Stimulated activated CD4-positive, alpha-beta T cell treated with anti-CD3 and anti-CD28 coated beads, Interleukin-15, amount 100 ng/mL, for 24 hours (primary cell): Measurements from ENCODE around the gene MAP2.

Source experiments
- DNase-seq: peaks from one replicate; pipeline ENCODE4 v3.0.0-alpha.2; 2020

MAP2 gene

DNA sequence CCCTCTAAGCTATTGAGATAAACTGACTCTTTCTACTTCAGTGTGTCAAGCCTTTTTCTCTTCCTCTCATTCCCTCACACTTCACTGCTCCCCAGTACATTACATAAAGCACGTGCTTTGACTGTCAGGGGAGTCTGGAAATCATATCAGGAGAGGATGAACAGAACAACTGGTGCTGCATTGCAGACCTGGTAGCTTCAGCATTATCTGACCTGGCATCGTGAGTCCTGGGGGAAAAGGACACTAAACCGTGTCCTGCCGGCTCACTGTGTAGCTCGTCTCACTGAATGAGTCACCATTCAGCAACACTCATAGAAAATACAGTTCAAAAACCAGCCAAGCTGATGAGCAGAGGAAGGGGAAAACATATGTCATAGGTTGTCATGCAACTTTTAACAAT, 239.3 kb downstream of the MAP2 start:
- no peak for DNase-seq

DNA sequence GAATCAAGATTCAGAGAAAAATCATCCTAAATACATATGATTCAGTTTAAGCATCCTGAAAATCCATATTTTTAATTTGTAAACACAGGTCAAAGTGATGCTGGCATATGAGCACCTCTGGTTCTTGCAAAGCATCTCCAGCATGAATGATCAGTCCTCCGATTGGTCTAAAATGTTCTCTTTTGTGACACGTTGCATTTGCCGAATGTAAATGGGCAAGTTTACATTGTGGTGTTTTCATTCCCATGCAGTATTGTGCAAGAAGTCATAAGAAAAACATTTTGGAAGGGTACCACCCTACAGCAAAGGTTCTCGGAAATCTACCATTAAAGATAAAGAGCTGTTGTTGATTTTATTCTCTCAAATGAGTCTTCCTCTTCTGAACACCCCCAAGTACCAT, 239.8 kb downstream of the MAP2 start:
- no peak for DNase-seq

DNA sequence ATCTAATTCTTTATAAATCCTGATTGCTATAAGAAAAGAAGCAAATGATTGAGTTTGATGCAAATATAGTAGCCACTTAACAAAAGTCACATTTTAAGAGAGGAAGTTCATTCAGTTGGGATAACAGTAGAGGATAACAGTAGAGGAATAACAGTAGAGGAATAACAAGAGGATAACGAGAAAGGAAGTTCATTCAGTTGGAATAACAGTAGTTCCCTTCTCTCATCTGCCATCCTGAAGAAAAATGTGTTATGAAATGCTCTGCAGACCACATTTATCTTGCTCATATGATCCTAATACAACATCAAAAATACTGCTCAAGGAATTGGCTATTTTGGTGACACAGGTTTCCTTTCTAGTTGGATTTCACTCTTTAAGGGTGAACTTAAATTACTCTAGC, 242.4 kb downstream of the MAP2 start:
- no peak for DNase-seq

DNA sequence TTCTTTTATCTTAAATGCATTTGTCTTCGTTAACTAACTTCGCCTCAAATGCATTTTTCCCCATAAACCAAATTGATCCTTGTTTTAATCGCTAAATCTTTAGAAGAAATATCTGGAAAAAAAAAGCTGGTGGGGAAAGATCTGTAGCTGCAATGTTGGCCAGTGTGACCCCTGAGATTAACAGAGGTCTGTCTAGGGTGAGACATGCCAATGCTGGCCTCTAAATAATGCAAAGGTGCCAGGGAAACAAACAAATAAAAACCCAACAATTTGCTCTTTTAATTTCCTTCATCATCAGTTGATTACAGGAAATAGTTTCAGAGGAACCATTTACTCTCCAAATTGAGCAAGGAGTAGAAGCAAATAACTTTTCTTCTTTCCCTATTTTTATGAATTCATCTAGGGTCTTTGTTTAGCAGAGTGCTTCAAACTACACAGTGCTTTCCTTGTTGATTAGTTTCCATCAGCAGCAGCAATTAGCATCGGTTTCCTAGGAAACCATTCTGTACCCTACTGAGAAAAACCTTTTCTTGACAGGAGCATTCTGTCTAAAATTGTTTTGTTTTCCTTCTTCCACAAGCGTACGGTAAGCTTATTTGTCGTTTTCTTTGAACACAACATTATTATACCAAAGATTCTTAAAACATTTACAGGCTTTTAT, 247.3 kb downstream of the MAP2 start:
- no peak for DNase-seq

DNA sequence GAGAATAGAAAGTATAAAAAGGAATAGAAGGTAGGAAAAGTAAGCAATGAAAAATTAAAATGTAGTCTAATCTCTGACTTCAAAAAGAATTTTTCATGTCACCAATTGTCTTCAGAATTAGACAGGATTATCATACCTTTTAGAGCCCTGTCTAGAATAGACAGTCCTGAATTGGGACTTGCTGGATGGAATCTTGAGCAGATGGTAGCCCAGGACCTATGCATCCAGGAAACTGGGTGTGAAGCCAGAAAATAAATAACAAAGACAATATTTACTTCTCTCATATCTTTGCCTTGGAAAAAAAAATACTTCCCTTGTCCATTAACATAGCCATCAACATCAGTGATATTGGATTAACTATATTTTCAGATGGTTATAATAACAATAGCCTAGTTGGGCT, 250.0 kb downstream of the MAP2 start:
- no peak for DNase-seq

DNA sequence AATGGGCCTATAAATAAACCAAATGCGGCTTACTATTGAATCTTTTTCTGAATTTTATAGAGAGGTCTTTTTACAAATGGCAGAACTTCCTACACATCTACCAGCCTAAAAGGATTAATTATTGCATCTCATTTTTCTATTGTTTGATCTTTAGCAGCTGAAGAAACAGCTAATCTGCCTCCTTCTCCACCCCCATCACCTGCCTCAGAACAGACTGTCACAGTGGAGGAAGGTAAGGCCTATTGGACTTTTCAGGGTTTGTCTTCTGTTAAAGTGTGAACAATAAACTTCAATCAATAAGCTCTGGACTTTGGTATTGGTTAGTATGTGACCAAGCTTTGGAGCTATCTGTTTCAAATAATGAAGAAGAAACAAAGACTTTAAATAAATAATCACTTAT, 256.7 kb downstream of the MAP2 start:
- no peak for DNase-seq

DNA sequence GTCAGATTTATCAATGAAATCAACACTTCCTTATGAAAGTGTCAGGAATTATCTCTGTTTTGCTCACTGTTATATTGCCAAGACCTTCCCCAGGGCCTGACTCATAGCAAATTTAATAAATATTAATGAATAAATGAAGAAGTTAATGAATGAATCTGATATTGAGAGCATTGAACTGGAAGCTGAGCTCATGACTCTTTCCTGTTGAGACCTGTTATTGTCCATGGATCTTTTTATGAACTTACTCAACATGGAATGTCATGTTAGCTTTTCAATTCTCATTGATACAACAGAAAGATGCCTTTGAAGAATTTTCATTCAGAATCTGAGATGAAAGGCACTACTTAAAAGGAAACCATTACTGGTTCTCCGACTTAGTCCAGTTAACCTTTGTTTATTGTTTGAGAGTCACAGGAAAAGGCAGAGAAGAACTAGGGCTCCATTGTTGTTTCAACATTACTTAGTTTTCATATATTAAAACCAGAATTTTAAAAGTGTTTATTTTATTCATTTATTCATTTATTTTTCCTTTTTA, 257.4 kb downstream of the MAP2 start:
- no peak for DNase-seq

DNA sequence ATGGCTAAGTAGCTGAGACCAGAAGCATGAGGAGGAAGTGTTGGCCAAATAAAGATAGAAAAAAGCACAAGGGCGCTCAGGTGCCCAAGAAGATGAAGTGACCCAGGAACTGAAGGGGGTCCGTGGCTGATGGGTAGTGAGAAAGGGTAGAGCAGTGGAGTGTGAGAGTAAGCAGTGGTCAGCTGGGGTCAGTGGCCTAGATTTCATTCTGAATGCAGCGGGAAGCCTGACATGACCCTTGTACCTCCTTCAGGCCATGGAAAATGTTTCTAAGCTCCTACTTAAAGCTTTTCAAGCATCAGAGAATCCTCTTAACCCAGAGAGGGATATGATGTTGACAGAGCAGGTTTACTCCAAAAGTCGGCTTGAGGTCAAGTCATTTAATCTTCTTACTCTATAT, 258.8 kb downstream of the MAP2 start:
- no peak for DNase-seq

- no peak for DNase-seq
These were observed 261.5 kb downstream of the MAP2 start for GRCh38 chr2:209685340-209685739.

DNA sequence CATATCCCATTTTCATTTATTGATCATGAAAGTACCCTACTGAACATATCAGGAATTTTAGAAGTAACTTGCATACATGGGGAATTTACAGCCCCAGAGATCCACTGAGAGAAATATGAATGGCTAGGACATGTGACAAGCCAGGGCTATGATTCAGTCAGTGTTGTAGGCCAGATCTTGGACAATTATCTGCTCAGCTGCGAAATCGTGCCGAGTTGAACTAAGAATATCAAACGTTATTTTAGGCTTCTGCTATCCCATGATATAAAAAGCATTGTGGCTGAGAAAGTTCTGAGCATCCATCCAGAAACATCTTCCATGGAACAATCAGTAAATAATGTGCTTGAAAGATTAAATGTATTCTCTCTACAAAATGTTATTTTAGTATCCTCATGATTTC, 262.1 kb downstream of the MAP2 start:
- no peak for DNase-seq

- DNase-seq = no peak
These were observed 262.6 kb downstream of the MAP2 start for GRCh38 chr2:209686448-209686847.

- DNase-seq = no peak
These were observed 263.6 kb downstream of the MAP2 start for GRCh38 chr2:209687323-209687969.

- DNase-seq = no peak
These were observed 264.5 kb downstream of the MAP2 start for GRCh38 chr2:209688385-209688784.

DNA sequence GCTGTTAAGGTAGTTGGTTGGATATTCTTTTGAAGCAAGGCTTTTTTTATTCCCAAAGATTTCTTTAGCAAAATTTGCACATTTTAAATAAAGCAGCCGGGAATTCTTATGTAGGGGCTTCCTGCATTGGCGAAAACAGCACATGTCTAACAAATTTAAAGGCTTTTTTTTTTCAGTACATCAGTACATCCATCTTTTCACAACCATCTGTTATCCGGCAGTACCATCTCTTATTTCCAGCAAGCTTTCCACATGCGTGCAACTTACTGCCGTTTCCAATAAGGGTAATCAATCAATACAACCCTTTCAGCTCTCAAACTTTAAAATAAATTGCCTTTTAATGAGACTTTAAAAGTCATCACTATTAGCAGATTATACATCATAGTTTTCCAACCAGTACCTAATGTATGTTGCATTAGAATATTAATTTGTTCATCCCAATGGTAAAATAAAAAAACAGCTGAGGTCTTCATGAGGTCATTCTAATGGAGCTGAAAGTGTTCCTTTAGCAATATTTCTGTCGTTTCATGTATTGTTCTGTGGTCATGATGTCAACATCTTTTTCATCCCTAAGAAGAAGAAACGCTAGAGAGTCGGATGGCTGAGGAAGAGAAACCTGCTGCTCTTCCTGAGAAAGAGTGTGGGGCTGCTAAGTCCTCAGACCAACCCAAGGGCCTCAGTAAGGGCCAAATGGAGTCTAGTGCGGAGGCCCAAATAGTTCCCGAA, 266.3 kb downstream of the MAP2 start:
- no peak for DNase-seq

DNA sequence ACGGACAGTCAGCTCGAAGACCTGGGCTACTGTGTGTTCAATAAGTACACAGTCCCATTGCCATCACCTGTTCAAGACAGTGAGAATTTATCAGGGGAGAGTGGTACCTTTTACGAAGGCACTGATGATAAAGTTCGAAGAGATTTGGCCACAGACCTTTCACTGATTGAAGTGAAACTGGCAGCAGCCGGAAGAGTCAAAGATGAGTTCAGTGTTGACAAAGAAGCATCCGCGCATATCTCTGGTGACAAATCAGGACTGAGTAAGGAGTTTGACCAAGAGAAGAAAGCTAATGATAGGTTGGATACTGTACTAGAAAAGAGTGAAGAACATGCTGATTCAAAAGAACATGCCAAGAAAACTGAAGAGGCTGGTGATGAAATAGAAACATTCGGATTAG, 270.9 kb downstream of the MAP2 start:
- no peak for DNase-seq

GRCh38 chr2:209696836-209697711, 273.2 kb downstream of the MAP2 start:
- no peak for DNase-seq

GRCh38 chr2:209702775-209703174, 278.9 kb downstream of the MAP2 start:
- no peak for DNase-seq

GRCh38 chr2:209713219-209713618, 289.4 kb downstream of the MAP2 start:
- DNase-seq = no peak

GRCh38 chr2:209719034-209719433, 295.2 kb downstream of the MAP2 start:
- DNase-seq = no peak

GRCh38 chr2:209721497-209721896, 297.6 kb downstream of the MAP2 start:
- DNase-seq = no peak

- no peak for DNase-seq
These were observed 302.5 kb downstream of the MAP2 start for GRCh38 chr2:209726311-209726710.

DNA sequence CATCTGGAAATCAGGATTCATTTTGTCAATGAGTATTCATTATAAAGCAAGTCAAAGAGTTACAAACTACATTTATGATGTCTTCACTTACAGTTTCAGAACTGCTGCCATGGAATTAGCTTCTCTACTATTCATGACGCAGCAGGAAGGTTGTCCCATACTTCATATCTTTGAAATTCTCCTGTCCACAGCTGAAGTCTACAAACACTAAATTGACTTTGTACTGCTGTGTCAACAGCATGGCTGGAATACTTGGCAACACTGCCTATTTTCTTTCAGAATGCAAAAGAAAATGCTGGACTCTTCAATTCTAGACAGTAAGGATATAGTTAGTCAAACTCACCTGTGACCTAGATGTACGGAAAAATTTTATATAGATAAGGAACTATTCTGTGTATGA, 303.2 kb downstream of the MAP2 start:
- no peak for DNase-seq

DNA sequence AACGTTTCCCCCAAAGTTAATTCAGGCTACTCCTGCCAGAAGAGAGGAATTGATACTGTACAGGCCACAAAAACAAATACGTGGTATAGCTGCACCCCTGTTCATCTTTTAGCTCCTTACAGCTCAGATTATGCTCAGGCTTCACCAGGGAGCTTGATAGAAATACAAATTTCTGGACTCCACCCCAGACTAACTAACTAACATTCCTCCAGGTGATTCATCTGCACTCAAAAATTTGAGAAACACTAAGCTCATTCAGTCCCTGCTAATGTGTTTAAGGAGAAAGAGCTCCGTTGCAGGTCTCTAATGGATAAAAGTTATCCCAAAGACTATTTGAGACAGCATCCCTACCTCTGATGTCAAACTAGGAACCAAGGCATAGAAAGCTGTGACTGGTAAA, 311.0 kb downstream of the MAP2 start:
- no peak for DNase-seq
